Peyer's patch (tissue), 4 donors: Measurements from ENCODE around the gene CAP1.

Source experiments
- CTCF ChIP-seq, 6 experiments: fragments of 450-650 bp in 4 of 6; fragments of 200-600 bp in 2 of 6; sonication (generic) in 1 of 6; IDR thresholded peaks; one replicate each; pipeline ENCODE4 v1.5.1; 2017 to 2019; ENCODE audit warnings: antibody characterized with exemption in 6 of 6, mild to moderate bottlenecking in 3 of 6, moderate library complexity in 1 of 6
- POLR2A ChIP-seq, 2 donors: fragments of 450-650 bp; IDR thresholded peaks; one replicate each; pipeline ENCODE4 v1.5.1; 2017; ENCODE audit warnings: antibody characterized with exemption in 2 of 2, mild to moderate bottlenecking in 2 of 2, moderate library complexity in 2 of 2

- TF ChIP-seq CTCF (IDR thresholded peaks at IDR 0.05), result no peak
- no peak for TF ChIP-seq POLR2A (IDR thresholded peaks at IDR 0.05)
Observed at GRCh38 chr1:40030528-40031135, 9.9 kb upstream of the CAP1 start.
